ENCODE results near the gene SCUBE2.

The SCUBE2 gene

GRCh38 chr11:9053316-9054035, 37.9 kb downstream of the SCUBE2 start:
- no peak for TF ChIP-seq ZNF398 (tag by site-specific recombination; IDR thresholded peaks at IDR 0.05)
- no peak for TF ChIP-seq ZNF843 (tag by site-specific recombination; IDR thresholded peaks at IDR 0.05)
- TF ChIP-seq TRIM28 (IDR thresholded peaks at IDR 0.05; ENCODE audit: borderline replicate concordance, low read length): no peak
- TF ChIP-seq ZNF610 (tag by site-specific recombination; IDR thresholded peaks at IDR 0.05; ENCODE audit: borderline replicate concordance): no peak
- no peak for TF ChIP-seq KLF8 (tag by site-specific recombination; IDR thresholded peaks at IDR 0.05)
- TF ChIP-seq ZNF26 (tag by site-specific recombination; IDR thresholded peaks at IDR 0.05): no peak
- no peak for TF ChIP-seq ZEB2 (tag by site-specific recombination; IDR thresholded peaks at IDR 0.05)
- no peak overlapping the region for H3K27ac ChIP-seq (ENCODE audit: extremely low read depth, low read depth, low read length)
- ChIA-PET POLR2A (interaction anchor here (0.7 kb wide), 1 partner anchor 38 kb away, joined by 12 read pairs; no protein-coding TSS in a partner anchor), CTCF (interaction anchor here (0.6 to 1.8 kb wide), 3 partner anchors 10 to 145 kb away, joined by 3 to 4 read pairs (median 4); no protein-coding TSS in a partner anchor)
- no peak overlapping the region for H3K4me3 ChIP-seq (ENCODE audit: low read depth, low read length)
- no peaks in the 10 kb centered on the region for H3K36me3 ChIP-seq (ENCODE audit: control insufficient read depth in 2 of 2, insufficient read depth in 1 of 2, low read length in 2 of 2)
- no peaks in the 10 kb centered on the region for H3K9me3 ChIP-seq (ENCODE audit: control insufficient read depth, insufficient read depth, low read depth, low read length)
- no peaks in the 10 kb centered on the region for H3K4me1 ChIP-seq (ENCODE audit: control insufficient read depth, insufficient read depth, low read length)

- Histone ChIP-seq H3K4me1 (ENCODE audit: control insufficient read depth, insufficient read depth, low read length) (no peaks in the 10 kb centered on the region), H3K36me3 (ENCODE audit: control insufficient read depth in 2 of 2, insufficient read depth in 1 of 2, low read length in 2 of 2) (no peaks in the 10 kb centered on the region), H3K27ac (ENCODE audit: extremely low read depth, low read depth, low read length) (no peak overlapping the region), H3K9me3 (ENCODE audit: control insufficient read depth, insufficient read depth, low read depth, low read length) (no peaks in the 10 kb centered on the region), H3K4me3 (ENCODE audit: low read depth, low read length) (no peak overlapping the region)
- ChIA-PET POLR2A (no interaction called here), CTCF (interaction anchor here (1.7 kb wide), 1 partner anchor 85 kb away, joined by 12 read pairs; no protein-coding TSS in a partner anchor)
- TF ChIP-seq ZNF248 (tag by site-specific recombination; IDR thresholded peaks at IDR 0.05): no peak
- TF ChIP-seq YY2 (tag by site-specific recombination; IDR thresholded peaks at IDR 0.05): no peak
- TF ChIP-seq ZFP3 (tag by site-specific recombination; IDR thresholded peaks at IDR 0.05; ENCODE audit: low read depth): no peak
- TF ChIP-seq ZNF266 (tag by site-specific recombination; IDR thresholded peaks at IDR 0.05; ENCODE audit: low read depth): no peak
- TF ChIP-seq ZNF664 (tag by site-specific recombination; IDR thresholded peaks at IDR 0.05): no peak
- TF ChIP-seq ZNF549 (tag by site-specific recombination; IDR thresholded peaks at IDR 0.05): no peak
- TF ChIP-seq ZNF704 (tag by site-specific recombination; IDR thresholded peaks at IDR 0.05): no peak
- TF ChIP-seq ZBTB10 (tag by site-specific recombination; IDR thresholded peaks at IDR 0.05): no peak
- TF ChIP-seq AEBP2 (tag by site-specific recombination; IDR thresholded peaks at IDR 0.05; ENCODE audit: borderline replicate concordance): no peak
- TF ChIP-seq ZNF626 (tag by site-specific recombination; IDR thresholded peaks at IDR 0.05): no peak
- no peak for TF ChIP-seq GFI1B (tag by site-specific recombination; IDR thresholded peaks at IDR 0.05)
- TF ChIP-seq ZNF48 (tag by site-specific recombination; IDR thresholded peaks at IDR 0.05): no peak
- TF ChIP-seq ZNF24 (tag by site-specific recombination; IDR thresholded peaks at IDR 0.05): no peak
- TF ChIP-seq ZBTB6 (tag by site-specific recombination; IDR thresholded peaks at IDR 0.05): no peak
- no peak for TF ChIP-seq GLIS1 (tag by site-specific recombination; IDR thresholded peaks at IDR 0.05)
- no peak for TF ChIP-seq OSR2 (tag by site-specific recombination; IDR thresholded peaks at IDR 0.05)
- no peak for TF ChIP-seq HOXA7 (CRISPR knock-in tag; IDR thresholded peaks at IDR 0.05; ENCODE audit: borderline replicate concordance)
- TF ChIP-seq ZNF37A (tag by site-specific recombination; IDR thresholded peaks at IDR 0.05): no peak
- TF ChIP-seq ZFP37 (tag by site-specific recombination; IDR thresholded peaks at IDR 0.05): no peak
These were observed 39.1 kb downstream of the SCUBE2 start for GRCh38 chr11:9052316-9052715.
